ENCODE data around the gene CNOT4.

The CNOT4 gene

DNA sequence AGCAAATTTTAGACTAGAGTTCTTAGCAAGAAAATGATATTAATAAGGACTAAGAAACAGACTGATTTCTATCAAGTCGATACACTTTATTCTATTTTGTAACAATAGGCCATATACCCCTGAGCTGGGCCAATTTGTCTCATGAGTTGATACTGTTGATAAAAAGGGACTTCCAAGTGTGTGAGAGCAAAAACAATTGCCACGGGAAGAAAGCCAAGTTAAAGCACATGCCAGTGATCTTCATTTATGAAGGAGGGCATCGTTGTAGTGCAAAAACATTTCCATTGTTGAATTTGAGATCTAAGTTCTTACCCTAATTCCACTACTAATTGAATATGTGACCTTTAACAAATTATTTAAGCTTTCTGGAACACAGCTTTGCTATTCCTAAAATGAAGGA, 119.9 kb downstream of the CNOT4 start:
- TF ChIP-seq YY1 (IDR thresholded peaks at IDR 0.05; ENCODE audit: low read depth) (no peak), EGR1 (IDR thresholded peaks at IDR 0.05) (no peak), EP300 (IDR thresholded peaks at IDR 0.05; ENCODE audit: borderline replicate concordance) (no peak), FOXM1 (IDR thresholded peaks at IDR 0.05; ENCODE audit: borderline replicate concordance, low read depth) (no peak), NFIC (IDR thresholded peaks at IDR 0.05) (no peak)
- TF ChIP-seq, protein P1, sequence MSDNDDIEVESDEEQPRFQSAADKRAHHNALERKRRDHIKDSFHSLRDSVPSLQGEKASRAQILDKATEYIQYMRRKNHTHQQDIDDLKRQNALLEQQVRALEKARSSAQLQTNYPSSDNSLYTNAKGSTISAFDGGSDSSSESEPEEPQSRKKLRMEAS (IDR thresholded peaks at IDR 0.05), result no peak

DNA sequence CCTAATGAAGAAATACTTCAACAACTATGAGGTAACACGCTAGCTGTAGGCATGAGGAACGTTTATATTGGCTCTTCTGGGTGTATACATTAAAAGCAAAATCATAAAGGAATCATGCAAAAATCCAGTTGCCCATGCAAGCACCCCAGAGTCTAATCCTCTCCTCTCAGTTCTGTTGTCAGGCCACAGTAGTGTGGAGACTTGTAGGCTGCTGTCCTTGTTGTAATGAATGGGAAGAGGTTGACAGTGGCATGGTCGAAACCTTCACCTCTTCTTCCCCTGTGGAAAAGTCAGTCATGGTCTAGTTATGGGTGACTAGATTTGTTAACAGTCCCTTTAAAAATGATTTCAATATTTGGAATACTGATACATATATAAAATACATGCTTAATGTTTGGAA, 121.3 kb downstream of the CNOT4 start:
- TF ChIP-seq FOXM1 (IDR thresholded peaks at IDR 0.05; ENCODE audit: borderline replicate concordance, low read depth), result no peak
- TF ChIP-seq EGR1 (IDR thresholded peaks at IDR 0.05), result no peak
- TF ChIP-seq, protein P1 (IDR thresholded peaks at IDR 0.05), result no peak
- no peak for TF ChIP-seq YY1 (IDR thresholded peaks at IDR 0.05; ENCODE audit: low read depth)
- no peak for TF ChIP-seq RAD21 (IDR thresholded peaks at IDR 0.05; ENCODE audit: low read depth)
- no peak for TF ChIP-seq CREB1 (IDR thresholded peaks at IDR 0.05; ENCODE audit: low read depth)
- TF ChIP-seq NFIC (IDR thresholded peaks at IDR 0.05), result no peak
- TF ChIP-seq ZBTB7A (IDR thresholded peaks at IDR 0.05; ENCODE audit: low read depth), result no peak
- TF ChIP-seq TCF12 (IDR thresholded peaks at IDR 0.05; ENCODE audit: low read depth), result no peak
- TF ChIP-seq TAF1 (IDR thresholded peaks at IDR 0.05; ENCODE audit: low read depth), result no peak
- TF ChIP-seq, protein P2, sequence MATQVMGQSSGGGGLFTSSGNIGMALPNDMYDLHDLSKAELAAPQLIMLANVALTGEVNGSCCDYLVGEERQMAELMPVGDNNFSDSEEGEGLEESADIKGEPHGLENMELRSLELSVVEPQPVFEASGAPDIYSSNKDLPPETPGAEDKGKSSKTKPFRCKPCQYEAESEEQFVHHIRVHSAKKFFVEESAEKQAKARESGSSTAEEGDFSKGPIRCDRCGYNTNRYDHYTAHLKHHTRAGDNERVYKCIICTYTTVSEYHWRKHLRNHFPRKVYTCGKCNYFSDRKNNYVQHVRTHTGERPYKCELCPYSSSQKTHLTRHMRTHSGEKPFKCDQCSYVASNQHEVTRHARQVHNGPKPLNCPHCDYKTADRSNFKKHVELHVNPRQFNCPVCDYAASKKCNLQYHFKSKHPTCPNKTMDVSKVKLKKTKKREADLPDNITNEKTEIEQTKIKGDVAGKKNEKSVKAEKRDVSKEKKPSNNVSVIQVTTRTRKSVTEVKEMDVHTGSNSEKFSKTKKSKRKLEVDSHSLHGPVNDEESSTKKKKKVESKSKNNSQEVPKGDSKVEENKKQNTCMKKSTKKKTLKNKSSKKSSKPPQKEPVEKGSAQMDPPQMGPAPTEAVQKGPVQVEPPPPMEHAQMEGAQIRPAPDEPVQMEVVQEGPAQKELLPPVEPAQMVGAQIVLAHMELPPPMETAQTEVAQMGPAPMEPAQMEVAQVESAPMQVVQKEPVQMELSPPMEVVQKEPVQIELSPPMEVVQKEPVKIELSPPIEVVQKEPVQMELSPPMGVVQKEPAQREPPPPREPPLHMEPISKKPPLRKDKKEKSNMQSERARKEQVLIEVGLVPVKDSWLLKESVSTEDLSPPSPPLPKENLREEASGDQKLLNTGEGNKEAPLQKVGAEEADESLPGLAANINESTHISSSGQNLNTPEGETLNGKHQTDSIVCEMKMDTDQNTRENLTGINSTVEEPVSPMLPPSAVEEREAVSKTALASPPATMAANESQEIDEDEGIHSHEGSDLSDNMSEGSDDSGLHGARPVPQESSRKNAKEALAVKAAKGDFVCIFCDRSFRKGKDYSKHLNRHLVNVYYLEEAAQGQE (IDR thresholded peaks at IDR 0.05; ENCODE audit: low read depth), result no peak
- TF ChIP-seq, protein P3, sequence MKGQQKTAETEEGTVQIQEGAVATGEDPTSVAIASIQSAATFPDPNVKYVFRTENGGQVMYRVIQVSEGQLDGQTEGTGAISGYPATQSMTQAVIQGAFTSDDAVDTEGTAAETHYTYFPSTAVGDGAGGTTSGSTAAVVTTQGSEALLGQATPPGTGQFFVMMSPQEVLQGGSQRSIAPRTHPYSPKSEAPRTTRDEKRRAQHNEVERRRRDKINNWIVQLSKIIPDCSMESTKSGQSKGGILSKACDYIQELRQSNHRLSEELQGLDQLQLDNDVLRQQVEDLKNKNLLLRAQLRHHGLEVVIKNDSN (IDR thresholded peaks at IDR 0.05), result no peak

DNA sequence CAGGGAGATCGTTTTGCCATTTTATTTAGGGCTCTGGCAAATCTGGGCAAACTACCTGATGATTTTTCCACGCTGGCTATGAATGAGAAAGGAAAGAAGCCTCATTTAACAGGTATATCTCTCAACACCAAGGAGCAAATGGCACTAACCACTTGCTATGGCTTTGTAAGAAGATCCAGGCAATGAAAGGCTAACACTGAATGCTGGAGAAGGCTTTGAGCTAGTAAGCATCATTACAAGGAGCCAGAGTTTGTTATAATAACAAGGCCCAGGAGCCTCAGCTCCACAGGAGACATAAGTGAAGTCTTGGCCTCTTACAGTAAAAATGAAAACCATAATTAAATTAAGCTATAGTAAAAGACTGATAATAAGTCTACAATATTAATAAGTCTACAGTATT, 123.1 kb downstream of the CNOT4 start:
- TF ChIP-seq RAD21 (IDR thresholded peaks at IDR 0.05; ENCODE audit: low read depth), result no peak
- no peak for TF ChIP-seq CREB1 (IDR thresholded peaks at IDR 0.05; ENCODE audit: low read depth)

DNA sequence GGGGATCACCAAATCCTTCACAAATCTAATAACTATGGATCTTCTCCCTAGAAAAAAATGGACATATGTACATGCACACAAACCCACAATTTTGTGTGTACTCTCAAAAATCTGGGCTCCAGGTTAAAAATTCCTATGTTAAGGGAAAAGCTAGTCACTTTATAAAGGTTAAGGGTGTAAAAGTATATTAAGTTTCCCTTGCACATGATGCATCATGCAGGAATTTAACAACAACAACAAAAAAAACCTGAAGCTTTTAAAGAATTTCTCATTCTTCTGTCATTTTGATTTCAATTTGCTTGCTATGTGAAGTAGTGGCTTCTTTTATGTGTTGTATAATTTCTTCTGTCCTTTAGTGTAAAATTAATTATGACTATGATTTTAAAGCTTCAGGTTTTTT, 123.7 kb downstream of the CNOT4 start:
- TF ChIP-seq, protein P2 (IDR thresholded peaks at IDR 0.05; ENCODE audit: low read depth), result no peak
- TF ChIP-seq NFIC (IDR thresholded peaks at IDR 0.05), result no peak
- no peak for TF ChIP-seq CREB1 (IDR thresholded peaks at IDR 0.05; ENCODE audit: low read depth)
- TF ChIP-seq CEBPB (IDR thresholded peaks at IDR 0.05), result no peak
- no peak for TF ChIP-seq TCF12 (IDR thresholded peaks at IDR 0.05; ENCODE audit: low read depth)
- TF ChIP-seq TAF1 (IDR thresholded peaks at IDR 0.05; ENCODE audit: low read depth), result no peak
- TF ChIP-seq YY1 (IDR thresholded peaks at IDR 0.05; ENCODE audit: low read depth), result no peak
- no peak for TF ChIP-seq EP300 (IDR thresholded peaks at IDR 0.05; ENCODE audit: borderline replicate concordance)
- TF ChIP-seq, protein P1 (IDR thresholded peaks at IDR 0.05), result no peak
- TF ChIP-seq FOXM1 (IDR thresholded peaks at IDR 0.05; ENCODE audit: borderline replicate concordance, low read depth), result no peak
- TF ChIP-seq TEAD4 (IDR thresholded peaks at IDR 0.05), result no peak
- TF ChIP-seq ZBTB7A (IDR thresholded peaks at IDR 0.05; ENCODE audit: low read depth), result no peak
- TF ChIP-seq EGR1 (IDR thresholded peaks at IDR 0.05), result no peak

DNA sequence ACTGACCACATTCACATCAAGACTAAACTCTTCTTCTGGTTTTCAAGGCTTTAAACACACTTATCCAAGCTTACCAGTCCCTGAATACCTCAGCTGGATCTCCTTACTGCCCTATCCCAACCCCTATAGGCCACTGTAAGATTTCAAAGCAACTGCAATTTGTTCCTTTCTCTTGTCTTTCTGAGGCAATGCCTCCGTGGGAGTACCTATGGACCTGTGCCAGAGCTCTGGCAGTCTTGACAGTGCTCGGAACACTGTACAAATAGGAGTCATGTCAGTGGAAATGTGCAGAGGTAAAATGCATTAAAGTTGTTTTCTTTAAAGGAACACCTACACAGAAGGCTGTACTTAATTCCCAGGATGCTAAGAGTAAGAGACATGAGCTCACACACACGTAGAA, 124.7 kb downstream of the CNOT4 start:
- TF ChIP-seq YY1 (IDR thresholded peaks at IDR 0.05; ENCODE audit: low read depth), result no peak
- no peak for TF ChIP-seq NFIC (IDR thresholded peaks at IDR 0.05)
- TF ChIP-seq TAF1 (IDR thresholded peaks at IDR 0.05; ENCODE audit: low read depth), result no peak
- TF ChIP-seq CREB1 (IDR thresholded peaks at IDR 0.05; ENCODE audit: low read depth), result no peak
- TF ChIP-seq, protein P3 (IDR thresholded peaks at IDR 0.05), result no peak
- no peak for TF ChIP-seq EP300 (IDR thresholded peaks at IDR 0.05; ENCODE audit: borderline replicate concordance)
- no peak for TF ChIP-seq EGR1 (IDR thresholded peaks at IDR 0.05)
- TF ChIP-seq, protein P2 (IDR thresholded peaks at IDR 0.05; ENCODE audit: low read depth), result no peak
- no peak for TF ChIP-seq ZBTB7A (IDR thresholded peaks at IDR 0.05; ENCODE audit: low read depth)
